A673 (cell line): Measurements from ENCODE around the gene ZNF264. TPM values are rescaled to one million over a fixed set of nuclear protein-coding genes. Genes with fewer than 3 reads are reported as not detected.

Experiments used
- Bru-seq: library from RNA; stranded (reverse); fragments of 400-500 nt; gene quantifications from one replicate; lab custom pipeline; 2021; lab: Mats Ljungman, UMichigan
- BruChase-seq, 2 experiments: library from RNA; stranded (reverse); fragments of 400-500 nt; gene quantifications; one replicate each; lab custom pipeline; 2021; lab: Mats Ljungman, UMichigan
- BruUV-seq: library from RNA; stranded (reverse); fragments of 400-500 nt; replicated peaks from 2 replicates; lab custom pipeline; 2021; lab: Mats Ljungman, UMichigan
- CTCF ChIA-PET: fragments of 300-600 bp; sonication (Branson Sonifier 250); formaldehyde crosslinking; loops from one replicate; lab custom pipeline; 2022; ENCODE audit warnings: antibody characterized with exemption; lab: Charles Lee
- POLR2A ChIA-PET: fragments of 300-600 bp; sonication (Branson Sonifier 250); formaldehyde crosslinking; loops from one replicate; lab custom pipeline; 2022; ENCODE audit warnings: antibody characterized with exemption; ENCODE audit not compliant: low non-redundant PET; lab: Charles Lee
- DNase-seq: peaks from one replicate; pipeline ENCODE4 v3.0.0-alpha.2; 2015; ENCODE audit warnings: low spot score
- H3K27ac ChIP-seq: fragments of 200-600 bp; sonication (generic); 2 replicates; pipeline ENCODE4 v1.5.1; 2016; ENCODE audit warnings: mixed run types, low read depth, mild to moderate bottlenecking, mixed read lengths, antibody characterized with exemption, low read length; ENCODE audit not compliant: poor library complexity, severe bottlenecking
- H3K27me3 ChIP-seq: fragments of 200-600 bp; sonication (generic); replicated peaks from 2 replicates; pipeline ENCODE4 v1.6.1; 2017; ENCODE audit warnings: mixed run types, low read depth, mild to moderate bottlenecking, mixed read lengths, antibody characterized with exemption, low read length; ENCODE audit not compliant: insufficient read depth, poor library complexity
- H3K36me3 ChIP-seq: fragments of 200-600 bp; sonication (generic); 2 replicates; pipeline ENCODE4 v1.6.1; 2016; ENCODE audit warnings: mixed run types, mild to moderate bottlenecking, mixed read lengths, antibody characterized with exemption, low read length; ENCODE audit not compliant: insufficient read depth, poor library complexity, severe bottlenecking
- H3K4me1 ChIP-seq: fragments of 200-600 bp; sonication (generic); 2 replicates; pipeline ENCODE4 v1.6.1; 2017; ENCODE audit warnings: mixed run types, mild to moderate bottlenecking, mixed read lengths, antibody characterized with exemption, low read length; ENCODE audit not compliant: insufficient read depth, poor library complexity, severe bottlenecking
- H3K4me3 ChIP-seq: fragments of 200-600 bp; sonication (generic); 2 replicates; pipeline ENCODE4 v1.5.1; 2016; ENCODE audit warnings: low read depth, mixed run types, mild to moderate bottlenecking, mixed read lengths, low read length; ENCODE audit not compliant: poor library complexity, severe bottlenecking
- H3K9me3 ChIP-seq: fragments of 200-600 bp; sonication (generic); 2 replicates; pipeline ENCODE4 v1.6.1; 2016; ENCODE audit warnings: mixed run types, low read depth, mild to moderate bottlenecking, mixed read lengths, antibody characterized with exemption, low read length; ENCODE audit not compliant: poor library complexity, severe bottlenecking
- EZH2 ChIP-seq: fragments of 200-600 bp; sonication (generic); IDR thresholded peaks from 2 replicates; pipeline ENCODE4 v1.6.1; 2017; ENCODE audit warnings: borderline replicate concordance, low read depth, mild to moderate bottlenecking, mixed read lengths, antibody characterized with exemption, low read length; ENCODE audit not compliant: poor library complexity, severe bottlenecking
- intact Hi-C: fragments of 100-400 bp; cut with micrococcal nuclease; formaldehyde crosslinking; loops from one replicate; pipeline ENCODE4 v1.10.0; 2022; ENCODE audit not compliant: unreplicated experiment
- long read RNA-seq: library from polyadenylated mRNA; stranded (forward); transcript quantifications from one replicate; pipeline ENCODE4 v2.0.0, GENCODE V29; 2022
- total RNA-seq: library from RNA; stranded (reverse); gene quantifications from 2 replicates; pipeline ENCODE4 v1.2.3, GENCODE V29; 2021
- TF ChIP-seq, protein P1 (sequence below): fragments of 300-800, 200-600 bp; sonication (generic); conservative IDR thresholded peaks from 2 replicates; pipeline ENCODE4 v1.5.1; 2017; ENCODE audit warnings: low read depth, mild to moderate bottlenecking, antibody characterized with exemption, low read length, moderate library complexity, mixed read lengths

ZNF264 gene
- total RNA-seq = 25.1 and 25.8 TPM in 2 replicates
- Bru-seq, nascent RNA = percentile 84 among the genes with signal in this experiment
- percentile 94 among the genes with signal in this experiment for BruChase-seq, experiment 1, labeled RNA remaining after a 2-hour chase
- BruChase-seq, experiment 2, labeled RNA remaining after a 6-hour chase = percentile 84 among the genes with signal in this experiment
- long read RNA-seq, full-length matches to known transcripts = 2 of 6 reads
- long read RNA-seq, partial matches to known transcripts = 0 of 6 reads
- long read RNA-seq, other reads (novel, unspliced or antisense) = 4 of 6 reads

DNA sequence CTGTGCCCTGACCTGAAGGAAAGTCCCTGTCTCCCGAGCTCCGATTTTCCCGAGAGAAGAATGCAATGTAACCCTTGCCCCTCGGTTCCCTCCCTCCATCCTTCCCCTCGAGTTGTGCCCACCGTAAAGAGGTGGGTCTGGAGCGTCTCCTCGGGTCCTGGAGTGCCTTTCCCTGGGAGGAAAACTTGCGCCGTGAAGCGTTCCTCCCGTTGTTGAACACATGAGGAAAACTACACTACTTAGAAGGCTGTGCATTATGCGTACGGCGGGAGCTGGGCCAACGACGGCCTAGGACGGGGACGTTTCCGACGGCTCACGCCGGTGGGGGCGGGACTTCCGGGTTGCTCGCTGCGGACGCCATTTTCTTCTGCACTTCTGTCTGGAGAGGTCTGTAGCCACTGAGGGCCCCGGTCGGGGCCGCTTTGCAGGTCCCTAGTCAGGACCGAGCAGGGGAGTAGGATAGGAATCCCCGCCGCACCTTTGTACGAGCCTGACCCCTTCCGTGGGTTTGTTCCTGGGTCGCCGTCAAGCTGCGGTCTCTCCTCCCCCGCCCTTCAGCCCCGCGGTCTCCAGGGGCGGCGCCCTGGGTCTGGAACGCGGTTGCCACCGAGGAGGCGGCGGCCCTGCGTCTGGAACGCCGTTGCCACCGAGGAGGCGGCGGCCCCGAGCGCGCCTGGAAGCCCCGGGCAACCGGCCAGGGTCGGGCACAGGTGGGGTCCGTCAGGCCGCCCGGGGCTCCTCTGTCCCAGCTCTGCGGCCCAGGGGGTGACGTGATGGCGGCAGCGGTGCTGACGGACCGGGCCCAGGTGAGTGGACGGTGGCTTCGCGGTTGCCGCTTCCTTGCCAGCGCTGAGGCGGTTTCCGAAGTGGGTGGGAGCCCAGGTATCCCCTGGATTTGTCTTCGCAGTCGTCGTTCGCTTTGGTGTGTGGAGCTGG, at the start of gene ZNF264:
Gene ZNF264, plus strand, starts transcription at position 360 of the 936 bp plus-strand sequence. Its CDS starts 414 bp downstream, at position 774.
- peak within 1 kb of the TSS; percentile 77 for H3K4me3 ChIP-seq
- peaks cover 31% of the 10 kb centered on the region for H3K36me3 ChIP-seq
- H3K27ac ChIP-seq = peak within 1 kb of the TSS; percentile 78
- peak; percentile 94 for DNase-seq
- H3K4me1 ChIP-seq = peaks cover 5% of the 10 kb centered on the region
- ChIA-PET POLR2A (no interaction called here), CTCF (no interaction called here)
- no peaks in the 10 kb centered on the region for H3K27me3 ChIP-seq
- no TSS peak for BruUV-seq
- TF ChIP-seq EZH2 = no peak
- TF ChIP-seq, protein P1, sequence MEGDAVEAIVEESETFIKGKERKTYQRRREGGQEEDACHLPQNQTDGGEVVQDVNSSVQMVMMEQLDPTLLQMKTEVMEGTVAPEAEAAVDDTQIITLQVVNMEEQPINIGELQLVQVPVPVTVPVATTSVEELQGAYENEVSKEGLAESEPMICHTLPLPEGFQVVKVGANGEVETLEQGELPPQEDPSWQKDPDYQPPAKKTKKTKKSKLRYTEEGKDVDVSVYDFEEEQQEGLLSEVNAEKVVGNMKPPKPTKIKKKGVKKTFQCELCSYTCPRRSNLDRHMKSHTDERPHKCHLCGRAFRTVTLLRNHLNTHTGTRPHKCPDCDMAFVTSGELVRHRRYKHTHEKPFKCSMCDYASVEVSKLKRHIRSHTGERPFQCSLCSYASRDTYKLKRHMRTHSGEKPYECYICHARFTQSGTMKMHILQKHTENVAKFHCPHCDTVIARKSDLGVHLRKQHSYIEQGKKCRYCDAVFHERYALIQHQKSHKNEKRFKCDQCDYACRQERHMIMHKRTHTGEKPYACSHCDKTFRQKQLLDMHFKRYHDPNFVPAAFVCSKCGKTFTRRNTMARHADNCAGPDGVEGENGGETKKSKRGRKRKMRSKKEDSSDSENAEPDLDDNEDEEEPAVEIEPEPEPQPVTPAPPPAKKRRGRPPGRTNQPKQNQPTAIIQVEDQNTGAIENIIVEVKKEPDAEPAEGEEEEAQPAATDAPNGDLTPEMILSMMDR = 0 out of 2 replicates have a peak, but pooled peaks have one; percentile 12
- peaks cover 15% of the 10 kb centered on the region for H3K9me3 ChIP-seq
- intact Hi-C loops = no loop called here

DNA sequence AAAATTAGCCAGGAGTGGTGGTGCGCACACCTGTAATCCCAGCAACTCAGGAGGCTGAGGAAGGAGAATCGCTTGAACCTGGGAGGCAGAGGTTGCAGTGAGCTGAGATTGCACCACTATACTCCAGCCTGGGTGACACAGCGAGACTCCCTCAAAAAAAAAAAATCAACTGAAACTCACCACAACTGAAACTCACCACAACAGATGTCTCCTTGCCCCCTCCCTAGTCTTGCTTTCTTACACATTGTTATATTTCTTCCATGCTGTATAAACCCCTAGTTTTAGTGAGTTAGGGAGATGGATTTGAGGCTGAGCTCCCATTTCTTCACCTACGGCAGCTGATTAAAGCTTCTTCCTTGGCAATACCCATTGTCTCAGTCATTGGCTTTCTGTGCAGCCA, 49.6 kb upstream of the ZNF264 start:
- no peaks in the 10 kb centered on the region for H3K4me1 ChIP-seq
- no peak for DNase-seq
- POLR2A ChIA-PET = no interaction called here
- no peaks in the 10 kb centered on the region for H3K36me3 ChIP-seq
- intact Hi-C loops = no loop called here
- H3K4me3 ChIP-seq = no peak overlapping the region
- H3K27me3 ChIP-seq = peaks cover 3% of the 10 kb centered on the region
- CTCF ChIA-PET = interaction anchor here (0.6 kb wide), 1 partner anchor 99 kb away, joined by 7 read pairs; no protein-coding TSS in a partner anchor
- H3K9me3 ChIP-seq = no peaks in the 10 kb centered on the region
- H3K27ac ChIP-seq = no peak overlapping the region
- TF ChIP-seq, protein P1 = no peak
- TF ChIP-seq EZH2 = no peak
- BruUV-seq = no TSS peak

DNA sequence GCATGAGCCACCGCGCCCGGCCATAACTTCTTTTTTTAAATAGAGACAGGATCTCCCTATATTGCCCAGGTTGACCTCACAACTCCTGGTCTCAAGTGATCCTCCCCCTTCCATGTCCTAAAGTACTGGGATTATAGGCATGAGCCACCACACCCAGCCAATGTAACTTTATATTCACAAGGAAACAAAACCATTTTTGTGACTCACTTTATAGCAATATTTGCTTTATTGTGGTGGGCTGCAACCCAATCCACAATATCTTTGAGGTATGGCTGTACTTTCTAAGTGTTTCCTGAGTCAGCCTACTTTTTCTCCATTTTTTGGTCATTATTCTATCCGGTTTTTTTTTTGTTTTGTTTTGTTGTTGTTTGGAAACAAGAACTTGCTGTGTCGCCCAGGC, 38.4 kb upstream of the ZNF264 start:
- POLR2A ChIA-PET = no interaction called here
- DNase-seq = no peak
- no peak overlapping the region for H3K27ac ChIP-seq
- no peaks in the 10 kb centered on the region for H3K9me3 ChIP-seq
- no TSS peak for BruUV-seq
- TF ChIP-seq, protein P1 = no peak
- TF ChIP-seq EZH2 = no peak
- CTCF ChIA-PET = no interaction called here
- H3K36me3 ChIP-seq = no peaks in the 10 kb centered on the region
- H3K4me1 ChIP-seq = no peaks in the 10 kb centered on the region
- intact Hi-C loops = no loop called here
- no peaks in the 10 kb centered on the region for H3K27me3 ChIP-seq
- H3K4me3 ChIP-seq = no peak overlapping the region
